Stimulated activated CD4-positive, alpha-beta T cell treated with anti-CD3 and anti-CD28 coated beads, Interleukin-15, amount 100 ng/mL, for 1 hour (primary cell): Measurements from ENCODE around the gene CNKSR3.

Source experiments
- DNase-seq, 2 donors: peaks; one replicate each; pipeline ENCODE4 v3.0.0-alpha.2; 2020; ENCODE audit warnings: low read depth in 1 of 2, low spot score in 1 of 2

Gene CNKSR3

GRCh38 chr6:154458565-154459470, 51.7 kb downstream of the CNKSR3 start:
- DNase-seq, result no peak

GRCh38 chr6:154457881-154458284, 52.6 kb downstream of the CNKSR3 start:
- no peak for DNase-seq

- no peak for DNase-seq
Measured at GRCh38 chr6:154457046-154457713, 53.3 kb downstream of the CNKSR3 start.

- DNase-seq, result no peak
Measured at GRCh38 chr6:154453329-154453728, 57.2 kb downstream of the CNKSR3 start.

GRCh38 chr6:154450498-154450897, 60.0 kb downstream of the CNKSR3 start:
- DNase-seq, result no peak

GRCh38 chr6:154448448-154449096, 61.9 kb downstream of the CNKSR3 start:
- DNase-seq, result no peak

GRCh38 chr6:154447954-154448353, 62.5 kb downstream of the CNKSR3 start:
- no peak for DNase-seq

GRCh38 chr6:154446984-154447383, 63.5 kb downstream of the CNKSR3 start:
- DNase-seq, result no peak

GRCh38 chr6:154445417-154445816, 65.1 kb downstream of the CNKSR3 start:
- no peak for DNase-seq

- DNase-seq, result no peak
Measured at GRCh38 chr6:154441995-154442310, 68.5 kb downstream of the CNKSR3 start.

GRCh38 chr6:154440422-154441043, 70.0 kb downstream of the CNKSR3 start:
- no peak for DNase-seq

GRCh38 chr6:154440022-154440421, 70.5 kb downstream of the CNKSR3 start:
- DNase-seq, result no peak

- DNase-seq, result no peak
Measured at GRCh38 chr6:154438882-154439415, 71.5 kb downstream of the CNKSR3 start.

- DNase-seq, result no peak
Measured at GRCh38 chr6:154435400-154435945, 75.0 kb downstream of the CNKSR3 start.

GRCh38 chr6:154434662-154435061, 75.8 kb downstream of the CNKSR3 start:
- no peak for DNase-seq

GRCh38 chr6:154433477-154434241, 76.8 kb downstream of the CNKSR3 start:
- DNase-seq, result no peak

GRCh38 chr6:154432533-154433476, 77.7 kb downstream of the CNKSR3 start:
- no peak for DNase-seq

- no peak for DNase-seq
Measured at GRCh38 chr6:154430481-154430919, 80.0 kb downstream of the CNKSR3 start.

- no peak for DNase-seq
Measured at GRCh38 chr6:154429711-154430110, 80.8 kb downstream of the CNKSR3 start.
